Activated effector memory CD4-positive, alpha-beta T cell treated with anti-CD3 and anti-CD28 coated beads, Interleukin-2, amount 50 U/mL, for 16 hours (primary cell): ENCODE results near the gene LRP1.

Source experiments
- DNase-seq: peaks from one replicate; pipeline ENCODE4 v3.0.0-alpha.2; 2020

Gene LRP1

DNA sequence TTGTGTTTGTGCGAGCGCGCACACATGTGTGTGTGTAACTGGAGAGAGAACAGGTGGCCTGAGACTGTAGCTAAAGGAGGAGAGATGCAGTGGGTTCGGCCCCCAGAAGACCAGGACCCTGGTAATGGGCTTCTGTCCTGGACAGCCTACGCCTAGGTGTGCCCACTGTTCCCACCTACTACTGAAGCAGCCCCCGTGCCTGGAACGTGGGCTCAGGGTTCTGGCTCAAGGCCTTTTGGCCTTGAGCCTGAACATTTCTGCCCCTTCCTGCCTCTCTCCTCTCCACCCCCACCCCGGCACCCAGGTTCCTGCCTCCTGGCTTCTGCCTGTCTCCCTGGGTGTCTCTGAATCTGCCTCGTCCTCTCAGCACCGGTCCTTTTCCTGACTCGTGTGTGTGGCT, 86.8 kb downstream of the LRP1 start:
- no peak for DNase-seq

DNA sequence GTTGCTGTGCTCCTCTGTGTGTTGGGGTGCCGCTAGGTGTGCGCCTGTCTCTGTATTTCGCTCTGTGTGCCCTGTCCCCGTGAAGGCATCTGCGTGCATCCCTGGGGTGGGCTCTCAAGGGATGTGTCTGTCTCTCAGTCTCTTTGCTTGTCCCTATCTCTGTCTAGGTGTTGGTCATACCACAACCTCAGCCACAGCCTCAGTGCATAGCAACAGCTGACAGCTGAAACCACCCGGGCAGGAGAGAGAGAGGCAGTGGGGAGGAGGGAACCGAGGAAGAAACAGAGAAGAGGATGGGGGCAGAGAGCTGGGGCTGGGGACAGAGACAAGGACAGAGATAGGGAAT, 87.4 kb downstream of the LRP1 start:
- DNase-seq = no peak

GRCh38 chr12:57216014-57216911, 88.0 kb downstream of the LRP1 start, which contains the start of gene NXPH4:
Gene NXPH4 (plus strand): TSS chr12:57216794. CDS start chr12:57216970, 176 bp downstream.
- DNase-seq = peak; percentile 87

GRCh38 chr12:57216921-57217879, 88.9 kb downstream of the LRP1 start:
- DNase-seq = no peak

- no peak for DNase-seq
These were observed 90.0 kb downstream of the LRP1 start for GRCh38 chr12:57218030-57218853.

GRCh38 chr12:57219205-57219992, 91.1 kb downstream of the LRP1 start:
- no peak for DNase-seq

DNA sequence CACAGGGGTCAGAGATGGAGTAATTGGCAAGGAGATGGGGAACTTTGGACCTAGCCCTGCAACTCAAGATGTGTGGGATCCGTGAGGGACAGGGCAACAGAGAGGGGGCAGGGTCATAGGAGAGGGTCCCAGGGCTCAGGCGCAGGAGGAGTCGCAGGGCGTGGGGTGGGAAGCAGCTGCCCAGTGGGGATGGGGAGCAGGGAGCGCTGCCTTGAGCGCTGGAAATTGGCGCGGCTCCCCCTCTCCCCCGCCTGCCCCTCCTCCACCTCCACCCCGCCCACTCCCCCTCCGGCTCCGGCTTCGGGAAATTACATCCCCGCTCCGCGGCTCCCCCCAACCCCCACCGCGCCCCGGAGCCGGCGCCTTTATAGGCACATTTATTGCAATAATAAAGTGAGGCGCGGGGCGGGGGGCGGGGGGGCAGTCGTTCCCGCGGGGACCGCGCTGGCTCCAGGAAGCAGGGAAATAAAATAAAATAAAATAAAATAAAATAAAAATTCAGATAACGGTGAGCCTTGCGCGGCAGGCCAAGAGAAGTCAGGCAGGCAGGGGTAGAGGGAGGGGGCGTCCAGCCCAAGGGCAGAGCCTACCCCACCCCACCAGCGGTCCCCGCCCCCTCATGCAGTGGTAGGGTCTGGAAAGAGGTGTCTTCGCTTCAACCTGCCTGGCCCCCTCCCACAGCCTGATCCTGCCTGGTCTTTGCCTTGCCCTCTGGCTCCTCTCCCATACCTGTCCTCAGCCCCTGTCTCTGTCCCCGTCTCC, 91.9 kb downstream of the LRP1 start:
- no peak for DNase-seq

GRCh38 chr12:57220770-57221168, 92.5 kb downstream of the LRP1 start:
- no peak for DNase-seq

GRCh38 chr12:57221169-57221917, 93.1 kb downstream of the LRP1 start:
- DNase-seq = no peak

DNA sequence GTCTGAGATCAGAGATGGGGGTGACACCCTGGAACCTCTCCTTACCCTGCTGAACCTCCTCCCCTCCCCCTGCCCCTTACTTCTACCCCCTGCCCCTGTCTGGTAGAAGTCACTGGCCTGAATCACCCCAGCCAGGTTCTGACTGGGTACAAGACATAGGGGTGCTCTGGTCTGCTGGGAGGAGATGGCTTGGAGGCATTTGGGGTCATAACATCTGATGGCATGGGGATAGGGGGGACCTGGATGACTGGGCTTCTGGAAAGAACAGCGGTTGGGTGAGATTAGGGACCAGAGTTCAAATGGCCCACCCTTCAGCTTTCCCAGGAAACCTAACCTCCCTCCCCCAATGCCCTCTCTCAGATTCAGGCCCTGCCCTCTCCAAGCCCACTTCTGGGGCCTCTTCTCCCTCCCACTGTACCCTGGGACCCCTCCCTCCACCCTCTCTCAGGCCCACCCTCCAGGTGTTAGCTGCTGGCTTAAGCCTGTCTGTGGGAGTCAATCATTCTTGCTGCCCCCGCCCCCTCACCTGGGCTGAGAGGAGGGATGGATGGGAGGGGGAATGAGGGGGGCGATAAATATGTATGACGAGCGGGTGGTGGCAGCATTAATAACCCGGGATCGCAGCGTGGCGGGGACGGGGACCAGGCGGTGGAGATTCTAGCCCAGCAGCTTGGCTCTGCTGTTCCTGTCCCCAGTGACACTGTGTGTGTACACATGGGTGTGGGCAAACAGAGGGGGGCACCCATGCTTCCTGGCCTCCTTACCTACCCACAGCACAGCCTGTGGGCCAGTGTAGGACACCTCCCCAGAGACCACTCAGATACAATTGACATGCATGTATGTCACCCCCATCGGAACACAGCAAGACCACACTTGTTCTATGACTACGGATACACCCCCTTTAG, 94.3 kb downstream of the LRP1 start:
- no peak for DNase-seq

DNA sequence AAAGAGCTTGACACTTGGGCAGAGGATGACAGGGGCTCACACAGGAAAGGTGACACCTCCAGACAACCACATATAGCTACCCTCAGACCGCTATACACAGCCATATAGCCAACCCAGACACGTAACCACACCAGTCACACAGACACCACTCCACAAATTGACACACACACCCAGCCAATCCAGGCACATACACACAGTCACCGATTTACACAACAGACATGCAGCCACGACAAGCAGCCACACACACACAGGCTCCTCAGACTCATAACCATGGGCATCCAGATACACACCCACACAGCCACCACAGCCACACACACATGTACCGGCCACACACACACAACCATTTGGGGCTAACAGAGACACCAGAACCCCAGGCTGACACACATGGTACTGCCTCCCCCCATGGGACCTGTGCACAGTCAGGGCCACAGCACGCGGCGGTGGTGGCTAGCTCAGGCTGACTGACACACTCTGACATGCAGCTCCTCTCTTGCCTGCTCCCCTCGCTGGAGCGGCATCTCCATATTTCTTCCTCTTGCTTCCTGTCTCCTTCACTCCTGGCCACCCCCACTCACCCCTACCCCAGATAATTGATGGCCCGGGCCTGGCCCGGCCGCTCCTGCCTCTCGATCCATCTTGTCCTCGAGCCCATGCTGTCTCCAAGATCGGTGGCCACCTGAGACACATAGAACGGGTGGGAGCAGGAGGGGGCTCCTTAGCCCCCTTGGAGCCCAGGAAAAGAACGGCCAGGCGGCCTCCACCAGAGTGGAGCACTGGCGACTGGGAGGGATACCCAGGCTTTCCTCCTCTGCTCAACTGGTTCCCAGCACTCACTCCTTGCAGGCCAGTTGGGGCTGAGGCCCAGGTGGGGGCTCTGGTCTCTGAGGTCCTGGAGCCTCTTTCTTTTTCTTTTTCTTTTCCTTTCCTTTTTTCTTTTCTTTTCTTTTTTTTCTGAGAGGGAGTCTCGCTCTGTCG, 95.2 kb downstream of the LRP1 start:
- no peak for DNase-seq

DNA sequence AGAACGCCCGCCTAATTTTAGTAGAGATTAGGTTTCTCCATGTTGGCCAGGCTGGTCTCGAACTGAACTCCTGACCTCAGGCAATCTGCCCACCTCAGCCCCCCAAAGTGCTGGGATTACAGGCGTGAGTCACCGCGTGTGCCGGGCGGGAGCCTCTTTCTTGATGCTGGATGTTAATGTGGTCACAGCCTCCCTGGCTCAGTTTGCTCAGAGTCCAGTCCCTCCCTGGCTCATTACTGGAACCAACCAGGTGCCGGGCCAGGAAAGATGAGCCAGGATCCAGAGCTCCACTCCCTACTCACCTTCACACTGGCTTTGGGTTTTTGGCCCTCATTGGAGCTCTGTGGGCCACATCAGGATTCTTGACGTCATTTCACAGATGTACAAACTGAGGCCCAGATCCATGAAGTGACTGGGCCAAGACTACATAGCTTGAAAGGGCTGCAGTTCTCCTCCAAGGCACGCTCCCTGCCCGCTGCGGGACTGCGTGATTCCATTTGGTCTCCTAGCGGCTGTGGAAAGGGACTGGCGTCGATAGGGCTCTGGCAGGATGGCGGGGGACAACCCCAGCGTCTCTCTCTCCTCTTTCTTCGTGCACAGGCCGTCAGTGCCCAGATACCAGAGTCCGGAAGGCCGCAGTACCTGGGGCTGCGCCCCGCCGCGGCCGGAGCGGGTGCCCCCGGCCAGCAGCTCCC, 96.1 kb downstream of the LRP1 start:
- no peak for DNase-seq

GRCh38 chr12:57224973-57225679, 96.8 kb downstream of the LRP1 start:
- DNase-seq = peak; percentile 85

- no peak for DNase-seq
These were observed 97.5 kb downstream of the LRP1 start for GRCh38 chr12:57225680-57226210.

DNA sequence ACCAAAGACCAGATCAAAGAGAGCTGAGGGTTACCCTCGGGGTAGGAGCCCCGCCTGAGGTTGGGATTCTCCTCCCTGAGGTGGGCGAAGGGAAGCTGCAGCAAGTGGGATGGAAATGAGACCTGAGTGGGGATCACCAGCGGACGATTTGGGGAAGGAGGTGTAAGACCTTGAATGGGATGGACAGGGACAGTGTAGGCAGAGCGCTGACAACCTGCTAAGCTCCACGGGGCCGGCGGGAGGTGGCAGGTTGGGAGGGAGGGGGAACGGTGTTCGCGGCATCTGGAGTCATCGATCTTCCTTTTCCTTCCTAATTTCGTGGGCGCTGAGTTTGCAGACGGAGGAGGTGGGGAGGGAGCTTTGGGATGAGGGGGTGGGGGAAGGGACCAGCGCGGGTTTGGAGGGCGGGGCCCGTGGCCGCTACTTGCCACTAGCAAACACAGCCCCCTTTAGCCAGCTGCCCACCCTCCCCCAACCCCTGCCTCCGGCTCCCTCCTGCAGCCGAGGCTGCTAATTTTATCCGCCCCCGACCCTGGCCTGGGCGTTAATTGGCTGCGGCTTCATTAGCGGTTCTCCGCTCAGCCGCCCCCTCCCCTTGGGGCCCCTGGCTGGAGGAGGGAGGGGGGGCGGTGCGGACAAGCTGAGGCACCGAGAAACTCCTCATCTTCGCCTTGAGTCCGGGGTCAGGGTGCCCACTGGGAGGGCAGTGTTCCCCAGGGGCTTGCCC, 98.5 kb downstream of the LRP1 start:
- no peak for DNase-seq
